CD4-positive, alpha-beta T cell (primary cell): ENCODE data around the gene AMOTL2. TPM values are rescaled to one million over a fixed set of nuclear protein-coding genes. Genes with fewer than 3 reads are reported as not detected.

ENCODE experiments used
- ATAC-seq: fragments of 200-7000 bp; cut with Tn5 transposase; one replicate; pipeline ENCODE4 v1.10.0; 2022; ENCODE audit warnings: mild to moderate bottlenecking; ENCODE audit not compliant: poor library complexity
- CTCF ChIA-PET: fragments of 350-600 bp; sonication (Branson Sonifier 250); formaldehyde crosslinking; loops from one replicate; lab custom pipeline; 2021; ENCODE audit warnings: antibody characterized with exemption, inconsistent platforms; lab: Charles Lee
- POLR2A ChIA-PET: fragments of 350-600 bp; sonication (Branson Sonifier 250); formaldehyde crosslinking; loops from one replicate; lab custom pipeline; 2021; ENCODE audit warnings: antibody characterized with exemption, inconsistent platforms; lab: Charles Lee
- DNase-seq, 14 experiments: peaks; one replicate each; pipeline ENCODE4 v3.0.0-alpha.2; 2013 to 2020; ENCODE audit warnings: mixed read lengths in 2 of 14
- H3K27ac ChIP-seq, 2 donors: one replicate each; pipeline versions ENCODE4 v1.5.1 to v1.7.0; 2013; ENCODE audit warnings: low read length in 2 of 2, low read depth in 1 of 2, mild to moderate bottlenecking in 1 of 2
- H3K27me3 ChIP-seq, 2 experiments: 1 replicate in 1 of 2; 2 replicates in 1 of 2; pipeline versions ENCODE4 v1.6.1 to v1.7.0; 2013; ENCODE audit warnings: low read length in 2 of 2, control low read depth in 1 of 2, mild to moderate bottlenecking in 1 of 2, moderate library complexity in 1 of 2; ENCODE audit not compliant: insufficient read depth in 2 of 2, control insufficient read depth in 1 of 2
- H3K36me3 ChIP-seq: one replicate; pipeline ENCODE4 v1.6.1; 2013; ENCODE audit warnings: low read length, control low read depth; ENCODE audit not compliant: insufficient read depth
- H3K4me1 ChIP-seq: one replicate; pipeline ENCODE4 v1.6.1; 2013; ENCODE audit warnings: low read length, control low read depth; ENCODE audit not compliant: insufficient read depth
- H3K4me3 ChIP-seq: one replicate; pipeline ENCODE4 v1.5.1; 2013; ENCODE audit warnings: mild to moderate bottlenecking, low read length, moderate library complexity
- H3K9me3 ChIP-seq, 2 experiments: 1 replicate in 1 of 2; 2 replicates in 1 of 2; pipeline versions ENCODE4 v1.6.1 to v1.7.0; 2013; ENCODE audit warnings: low read length in 2 of 2, mild to moderate bottlenecking in 2 of 2, control low read depth in 1 of 2, moderate library complexity in 1 of 2; ENCODE audit not compliant: control insufficient read depth in 1 of 2, insufficient read depth in 1 of 2
- H3K27ac Mint-ChIP-seq: one replicate; pipeline ENCODE4 v1.8.0; 2020; ENCODE audit warnings: mixed read lengths
- H3K27me3 Mint-ChIP-seq: one replicate; pipeline ENCODE4 v1.8.0; 2021; ENCODE audit warnings: mixed read lengths
- H3K36me3 Mint-ChIP-seq: one replicate; pipeline ENCODE4 v1.8.0; 2021; ENCODE audit warnings: low read depth, mixed read lengths
- H3K4me1 Mint-ChIP-seq: one replicate; pipeline ENCODE4 v1.8.0; 2021; ENCODE audit warnings: low read depth, mixed read lengths
- H3K4me3 Mint-ChIP-seq: one replicate; pipeline ENCODE4 v1.8.0; 2020; ENCODE audit warnings: mild to moderate bottlenecking, mixed read lengths
- H3K9me3 Mint-ChIP-seq: one replicate; pipeline ENCODE4 v1.8.0; 2020; ENCODE audit warnings: mixed read lengths
- intact Hi-C, 2 experiments: fragments of 100-400 bp; cut with DNase I in 1 of 2; cut with micrococcal nuclease in 1 of 2; formaldehyde crosslinking; loops; one replicate each; pipeline versions ENCODE4 v1.15.1 to v1.9.0; 2023 to 2025; cut with DNase I, micrococcal nuclease
- total RNA-seq, 174 experiments: library from RNA in 2 of 174; stranded (reverse) in 2 of 174; gene quantifications; one replicate each; pipeline ENCODE4 v1.2.3 and lab custom pipeline; 2021 to 2026
- TF ChIP-seq, protein P1 (sequence below): fragments of 200-600 bp; IDR thresholded peaks from one replicate; pipeline ENCODE4 v1.8.0; 2022; ENCODE audit warnings: antibody characterized with exemption, mild to moderate bottlenecking

AMOTL2 gene
- total RNA-seq, 2 experiments from 2014 or later, result not detected

DNA sequence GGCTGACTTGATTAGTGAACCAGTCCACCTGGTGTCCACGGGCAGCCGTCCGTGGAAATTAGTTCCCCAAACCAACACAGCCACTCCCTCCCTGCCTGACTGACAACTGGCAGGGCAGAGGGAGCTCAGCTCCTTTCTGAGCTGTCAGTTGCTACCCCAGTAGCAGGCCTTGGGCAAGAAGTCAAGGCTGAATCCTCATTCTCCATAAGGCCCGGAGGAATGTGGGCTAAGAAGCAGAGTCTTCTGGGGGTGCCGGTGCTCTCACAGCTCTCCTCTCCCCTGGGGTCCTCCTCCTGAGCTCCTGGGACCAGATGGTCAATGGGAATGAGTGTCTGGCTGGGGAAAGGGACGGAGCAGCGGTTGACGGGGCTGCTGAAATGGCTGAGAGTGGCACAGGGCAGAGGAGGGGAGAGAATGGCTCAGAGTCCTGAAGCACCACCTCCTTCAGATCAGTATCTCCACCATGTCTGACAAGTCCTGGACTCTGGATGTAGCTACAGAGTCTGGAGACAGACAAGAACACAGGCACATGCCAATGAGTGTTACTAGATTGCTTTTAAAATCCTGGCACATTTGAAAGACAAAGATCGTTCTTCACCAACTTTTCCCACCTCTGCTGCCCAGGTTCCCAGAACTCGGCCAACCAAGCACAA is 16.9 kb downstream of the AMOTL2 start:
- no peak for DNase-seq
- Histone ChIP-seq H3K36me3 (no peaks in the 10 kb centered on the region), H3K27me3 (no peaks in the 10 kb centered on the region), H3K4me3 (no peak overlapping the region), H3K4me1 (no peaks in the 10 kb centered on the region), H3K27ac (no peak overlapping the region), H3K9me3 (no peaks in the 10 kb centered on the region)
- intact Hi-C loops, result loop anchor here in 1 of 2 experiments (5.0 kb wide), 1 partner anchor 115 kb away; no protein-coding TSS in a partner anchor
- Mint-ChIP-seq H3K9me3 (no peaks in the 10 kb centered on the region), H3K4me1 (no peaks in the 10 kb centered on the region), H3K4me3 (no peak overlapping the region), H3K36me3 (no peaks in the 10 kb centered on the region), H3K27ac (no peak overlapping the region), H3K27me3 (no peaks in the 10 kb centered on the region)
- no peak for ATAC-seq
- TF ChIP-seq, protein P1, sequence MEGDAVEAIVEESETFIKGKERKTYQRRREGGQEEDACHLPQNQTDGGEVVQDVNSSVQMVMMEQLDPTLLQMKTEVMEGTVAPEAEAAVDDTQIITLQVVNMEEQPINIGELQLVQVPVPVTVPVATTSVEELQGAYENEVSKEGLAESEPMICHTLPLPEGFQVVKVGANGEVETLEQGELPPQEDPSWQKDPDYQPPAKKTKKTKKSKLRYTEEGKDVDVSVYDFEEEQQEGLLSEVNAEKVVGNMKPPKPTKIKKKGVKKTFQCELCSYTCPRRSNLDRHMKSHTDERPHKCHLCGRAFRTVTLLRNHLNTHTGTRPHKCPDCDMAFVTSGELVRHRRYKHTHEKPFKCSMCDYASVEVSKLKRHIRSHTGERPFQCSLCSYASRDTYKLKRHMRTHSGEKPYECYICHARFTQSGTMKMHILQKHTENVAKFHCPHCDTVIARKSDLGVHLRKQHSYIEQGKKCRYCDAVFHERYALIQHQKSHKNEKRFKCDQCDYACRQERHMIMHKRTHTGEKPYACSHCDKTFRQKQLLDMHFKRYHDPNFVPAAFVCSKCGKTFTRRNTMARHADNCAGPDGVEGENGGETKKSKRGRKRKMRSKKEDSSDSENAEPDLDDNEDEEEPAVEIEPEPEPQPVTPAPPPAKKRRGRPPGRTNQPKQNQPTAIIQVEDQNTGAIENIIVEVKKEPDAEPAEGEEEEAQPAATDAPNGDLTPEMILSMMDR, result no peak
- CTCF ChIA-PET, result no interaction called here
- POLR2A ChIA-PET, result no interaction called here

DNA sequence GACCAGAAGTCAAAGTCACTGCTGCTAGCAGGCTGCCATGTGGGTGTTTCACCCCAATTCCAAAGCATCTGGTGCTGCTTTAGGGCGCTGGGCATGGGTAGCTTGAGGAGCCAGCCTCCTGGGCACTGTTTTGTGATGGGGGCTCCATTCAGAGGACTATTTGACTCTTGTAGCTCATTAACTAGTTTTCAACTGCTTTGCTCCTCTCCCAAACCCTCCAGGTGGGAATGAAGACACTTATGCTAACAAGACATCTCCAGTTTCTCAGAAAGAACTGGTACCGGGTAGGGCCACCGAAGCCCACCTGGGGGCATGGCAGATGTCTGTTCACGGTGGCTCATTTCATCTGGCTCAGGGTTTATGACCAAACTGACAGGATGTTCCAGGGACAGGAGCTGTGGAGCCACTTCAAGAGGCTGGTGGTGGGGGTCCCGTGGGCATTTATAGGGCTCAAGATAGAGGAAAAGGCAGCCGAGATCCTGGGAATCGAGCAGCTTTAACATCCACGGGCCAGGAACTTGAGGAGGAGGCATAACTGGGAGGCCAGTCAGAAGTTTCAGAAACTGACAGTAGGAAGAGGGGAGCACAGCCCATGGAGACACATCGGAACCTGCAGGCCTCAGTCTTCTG is 17.7 kb downstream of the AMOTL2 start:
- Mint-ChIP-seq H3K27me3 (no peaks in the 10 kb centered on the region), H3K9me3 (no peaks in the 10 kb centered on the region), H3K4me1 (no peaks in the 10 kb centered on the region), H3K27ac (no peak overlapping the region), H3K36me3 (no peaks in the 10 kb centered on the region), H3K4me3 (no peak overlapping the region)
- H3K4me1 ChIP-seq, result no peaks in the 10 kb centered on the region
- no peaks in the 10 kb centered on the region for H3K36me3 ChIP-seq
- no peak overlapping the region for H3K27ac ChIP-seq
- no peak for ATAC-seq
- no peaks in the 10 kb centered on the region for H3K27me3 ChIP-seq
- DNase-seq, result no peak
- H3K9me3 ChIP-seq, result no peaks in the 10 kb centered on the region
- no peak overlapping the region for H3K4me3 ChIP-seq
- ChIA-PET POLR2A (no interaction called here), CTCF (no interaction called here)
- intact Hi-C loops, result loop anchor here in 1 of 2 experiments (5.0 kb wide), 1 partner anchor 116 kb away; no protein-coding TSS in a partner anchor
- TF ChIP-seq, protein P1, result no peak

DNA sequence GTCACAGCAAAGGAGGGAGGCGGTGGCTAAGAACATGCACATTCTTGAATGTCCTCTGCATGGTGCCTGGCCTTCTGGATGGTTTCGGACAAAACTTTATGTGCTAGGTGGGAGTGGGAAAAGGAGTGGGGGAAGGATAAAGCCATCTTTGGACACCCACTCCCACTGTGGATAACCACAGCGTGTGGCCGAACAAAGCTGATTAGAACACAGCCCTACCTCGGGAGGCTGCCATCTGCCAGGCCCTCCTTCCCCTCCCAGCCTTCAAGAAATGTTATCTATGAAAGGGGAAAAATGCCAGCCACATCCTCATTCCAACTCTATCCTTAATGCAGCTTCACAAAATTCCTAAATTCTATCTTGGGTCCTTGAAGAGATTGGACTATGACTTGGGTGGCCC is 18.8 kb downstream of the AMOTL2 start:
- Mint-ChIP-seq H3K27ac (no peak overlapping the region), H3K4me1 (no peaks in the 10 kb centered on the region), H3K9me3 (no peaks in the 10 kb centered on the region), H3K4me3 (no peak overlapping the region), H3K36me3 (no peaks in the 10 kb centered on the region), H3K27me3 (no peaks in the 10 kb centered on the region)
- ChIA-PET CTCF (no interaction called here), POLR2A (no interaction called here)
- H3K36me3 ChIP-seq, result no peaks in the 10 kb centered on the region
- no peak overlapping the region for H3K4me3 ChIP-seq
- TF ChIP-seq, protein P1, result no peak
- H3K27me3 ChIP-seq, result no peaks in the 10 kb centered on the region
- no peak overlapping the region for H3K27ac ChIP-seq
- intact Hi-C loops, result loop anchor here in 1 of 2 experiments (5.0 kb wide), 1 partner anchor 117 kb away; no protein-coding TSS in a partner anchor
- ATAC-seq, result no peak
- no peak for DNase-seq
- no peaks in the 10 kb centered on the region for H3K9me3 ChIP-seq
- H3K4me1 ChIP-seq, result no peaks in the 10 kb centered on the region
